DND-41 (cell line): ENCODE results near the gene STOML1.

Experiments used
- ATAC-seq: fragments of 200-7000 bp; cut with Tn5 transposase; 3 replicates; pipeline ENCODE4 v1.9.1; 2021; ENCODE audit warnings: low read depth; ENCODE audit not compliant: insufficient read depth
- DNase-seq: peaks from one replicate; pipeline ENCODE4 v3.0.0-alpha.2; 2020
- H2AFZ ChIP-seq: 2 replicates; pipeline ENCODE4 v1.6.0; 2012; ENCODE audit warnings: low read depth, low read length
- H3K27ac ChIP-seq: 2 replicates; pipeline ENCODE4 v1.5.1; 2012; ENCODE audit warnings: low read length, inconsistent platforms
- H3K27me3 ChIP-seq: fragments of 200-600 bp; sonication (generic); 2 replicates; pipeline ENCODE4 v1.6.0; 2012; ENCODE audit warnings: low read length, mild to moderate bottlenecking, inconsistent platforms; ENCODE audit not compliant: insufficient read depth, poor library complexity
- H3K36me3 ChIP-seq: 2 replicates; pipeline ENCODE4 v1.5.1; 2012; ENCODE audit warnings: low read length, inconsistent platforms; ENCODE audit not compliant: insufficient read depth
- H3K4me1 ChIP-seq: 2 replicates; pipeline ENCODE4 v1.5.1; 2012; ENCODE audit warnings: mild to moderate bottlenecking, low read length; ENCODE audit not compliant: insufficient read depth
- H3K4me2 ChIP-seq: 2 replicates; pipeline ENCODE4 v1.6.0; 2012; ENCODE audit warnings: mild to moderate bottlenecking, moderate library complexity, low read length, inconsistent platforms; ENCODE audit not compliant: insufficient read depth
- H3K4me3 ChIP-seq, 2 experiments: fragments of 200-600 bp in 1 of 2; shearing (Covaris generic) in 1 of 2; 2 replicates each; pipeline ENCODE4 v1.5.1; 2012 to 2016; ENCODE audit warnings: inconsistent platforms in 2 of 2, low read length in 2 of 2, mild to moderate bottlenecking in 2 of 2, low read depth in 1 of 2, moderate library complexity in 1 of 2
- H3K79me2 ChIP-seq: 2 replicates; pipeline ENCODE4 v1.6.0; 2012; ENCODE audit warnings: low read length, inconsistent platforms; ENCODE audit not compliant: insufficient read depth
- H3K9ac ChIP-seq: 2 replicates; pipeline ENCODE4 v1.6.0; 2012; ENCODE audit warnings: low read depth, mild to moderate bottlenecking, inconsistent platforms, low read length, moderate library complexity
- H3K9me3 ChIP-seq: 2 replicates; pipeline ENCODE4 v1.5.1; 2012; ENCODE audit warnings: low read length, moderate library complexity, mild to moderate bottlenecking, inconsistent platforms; ENCODE audit not compliant: insufficient read depth, severe bottlenecking
- H4K20me1 ChIP-seq: 2 replicates; pipeline ENCODE4 v1.6.0; 2012; ENCODE audit warnings: low read length; ENCODE audit not compliant: insufficient read depth
- CTCF ChIP-seq: IDR thresholded peaks from 2 replicates; pipeline ENCODE4 v1.5.1; 2012; ENCODE audit warnings: borderline replicate concordance, low read length, moderate library complexity, mild to moderate bottlenecking; ENCODE audit not compliant: poor library complexity, severe bottlenecking; ENCODE audit errors: extremely low read depth
- EZH2 ChIP-seq: IDR thresholded peaks from 3 replicates; pipeline ENCODE4 v1.6.1; 2012; ENCODE audit warnings: borderline replicate concordance, low read depth, mild to moderate bottlenecking, moderate library complexity, low read length, inconsistent platforms; ENCODE audit not compliant: severe bottlenecking

STOML1 gene

GRCh38 chr15:73991726-73992593, at the start of gene STOML1:
Gene STOML1 (minus strand): TSS chr15:73992295. CDS start chr15:73992223, 72 bp downstream.
- H3K79me2 ChIP-seq: peaks cover 40% of the 10 kb centered on the region
- H3K4me1 ChIP-seq: peaks cover 57% of the 10 kb centered on the region
- H3K4me3 ChIP-seq: peak within 1 kb of the TSS; percentile 83 to 87
- no peaks in the 10 kb centered on the region for H3K9me3 ChIP-seq
- DNase-seq (peak; percentile 91), ATAC-seq (peak; percentile 79)
- H3K27me3 ChIP-seq: no peaks in the 10 kb centered on the region
- peak within 1 kb of the TSS; percentile 93 for H2AFZ ChIP-seq
- H3K27ac ChIP-seq: peak within 1 kb of the TSS; percentile 76
- TF ChIP-seq CTCF (peak; percentile 93), EZH2 (no peak)
- H3K4me2 ChIP-seq: peak within 1 kb of the TSS; percentile 98
- peak within 1 kb of the TSS; percentile 87 for H3K9ac ChIP-seq
- no peaks in the 10 kb centered on the region for H4K20me1 ChIP-seq
- H3K36me3 ChIP-seq: peaks cover 2% of the 10 kb centered on the region

- no peaks in the 10 kb centered on the region for H3K4me1 ChIP-seq
- no peak overlapping the region for H3K9ac ChIP-seq
- no peak overlapping the region for H2AFZ ChIP-seq
- H4K20me1 ChIP-seq: peaks cover 2% of the 10 kb centered on the region; the same call in 1 of the 2 replicates
- TF ChIP-seq EZH2 (no peak), CTCF (no peak)
- H3K27me3 ChIP-seq: no peaks in the 10 kb centered on the region
- no peak overlapping the region for H3K4me3 ChIP-seq
- no peak overlapping the region for H3K27ac ChIP-seq
- H3K4me2 ChIP-seq: no peak overlapping the region
- no peaks in the 10 kb centered on the region for H3K9me3 ChIP-seq
- no peaks in the 10 kb centered on the region for H3K79me2 ChIP-seq
- peaks cover 11% of the 10 kb centered on the region; the same call in 1 of the 2 replicates for H3K36me3 ChIP-seq
- DNase-seq: no peak
- no peak for ATAC-seq
Observed at GRCh38 chr15:74041311-74041756, 49.2 kb upstream of the STOML1 start.

GRCh38 chr15:74040109-74040850, 48.2 kb upstream of the STOML1 start:
- no peak overlapping the region for H3K4me2 ChIP-seq
- no peak overlapping the region for H3K27ac ChIP-seq
- no peak overlapping the region for H2AFZ ChIP-seq
- TF ChIP-seq EZH2: no peak
- TF ChIP-seq CTCF: no peak
- no peak for DNase-seq
- H3K27me3 ChIP-seq: no peaks in the 10 kb centered on the region
- H3K4me1 ChIP-seq: no peaks in the 10 kb centered on the region
- H3K79me2 ChIP-seq: no peaks in the 10 kb centered on the region
- no peak for ATAC-seq
- H3K9ac ChIP-seq: no peak overlapping the region
- H4K20me1 ChIP-seq: peaks cover 2% of the 10 kb centered on the region; the same call in 1 of the 2 replicates
- no peak overlapping the region for H3K4me3 ChIP-seq
- H3K9me3 ChIP-seq: no peaks in the 10 kb centered on the region
- peaks cover 20% of the 10 kb centered on the region; the same call in 1 of the 2 replicates for H3K36me3 ChIP-seq
